ENCODE data around the gene PTPN2.

The PTPN2 gene

GRCh38 chr18:12857991-12858544 lies 26.0 kb downstream of the PTPN2 start:
- DNase-seq (ENCODE audit: low spot score) = no peak

- DNase-seq (ENCODE audit: low spot score) = no peak
Measured at GRCh38 chr18:12857215-12857905, 26.7 kb downstream of the PTPN2 start.

- no peak for DNase-seq (ENCODE audit: low spot score)
Measured at GRCh38 chr18:12855916-12856315, 28.1 kb downstream of the PTPN2 start.

GRCh38 chr18:12852566-12853315 lies 31.3 kb downstream of the PTPN2 start:
- DNase-seq (ENCODE audit: low spot score) = no peak

GRCh38 chr18:12851716-12852115 lies 32.3 kb downstream of the PTPN2 start:
- DNase-seq (ENCODE audit: low spot score) = no peak

GRCh38 chr18:12849548-12849947 lies 34.5 kb downstream of the PTPN2 start:
- no peak for DNase-seq (ENCODE audit: low spot score)

- no peak for DNase-seq (ENCODE audit: low spot score)
Measured at GRCh38 chr18:12848405-12848804, 35.6 kb downstream of the PTPN2 start.

- DNase-seq (ENCODE audit: low spot score) = no peak
Measured at GRCh38 chr18:12844391-12844790, 39.6 kb downstream of the PTPN2 start.

GRCh38 chr18:12843420-12844350 lies 40.4 kb downstream of the PTPN2 start:
- DNase-seq (ENCODE audit: low spot score) = no peak

- no peak for DNase-seq (ENCODE audit: low spot score)
Measured at GRCh38 chr18:12842459-12843380, 41.3 kb downstream of the PTPN2 start.

- DNase-seq (ENCODE audit: low spot score) = no peak
Measured at GRCh38 chr18:12841070-12841469, 43.0 kb downstream of the PTPN2 start.

GRCh38 chr18:12840382-12840781 lies 43.7 kb downstream of the PTPN2 start:
- DNase-seq (ENCODE audit: low spot score) = no peak

- no peak for DNase-seq (ENCODE audit: low spot score)
Measured at GRCh38 chr18:12839526-12840196, 44.4 kb downstream of the PTPN2 start.

- DNase-seq (ENCODE audit: low spot score) = no peak
Measured at GRCh38 chr18:12839057-12839525, 44.9 kb downstream of the PTPN2 start.

- peak; percentile 88 for DNase-seq (ENCODE audit: low spot score)
Measured at GRCh38 chr18:12838178-12838634, 45.8 kb downstream of the PTPN2 start.

- no peak for DNase-seq (ENCODE audit: low spot score)
Measured at GRCh38 chr18:12837747-12838146, 46.3 kb downstream of the PTPN2 start.

GRCh38 chr18:12836551-12836950 lies 47.5 kb downstream of the PTPN2 start:
- DNase-seq (ENCODE audit: low spot score) = no peak

GRCh38 chr18:12828116-12829051 lies 55.7 kb downstream of the PTPN2 start:
- no peak for DNase-seq (ENCODE audit: low spot score)

- DNase-seq (ENCODE audit: low spot score) = no peak
Measured at GRCh38 chr18:12827588-12827987, 56.4 kb downstream of the PTPN2 start.
